Nephron progenitor cell (in vitro differentiated cells): Measurements from ENCODE around the gene MMP28.

Source experiments
- DNase-seq: peaks from one replicate; pipeline ENCODE4 v3.0.0; 2021
- H3K27ac Mint-ChIP-seq: 2 replicates; pipeline ENCODE4 v1.8.0; 2021; ENCODE audit warnings: mild to moderate bottlenecking, moderate library complexity, mixed read lengths
- H3K27me3 Mint-ChIP-seq: 2 replicates; pipeline ENCODE4 v1.8.0; 2021; ENCODE audit warnings: mild to moderate bottlenecking, low read depth, mixed read lengths; ENCODE audit not compliant: poor library complexity
- H3K36me3 Mint-ChIP-seq: 2 replicates; pipeline ENCODE4 v1.8.0; 2021; ENCODE audit warnings: low read depth, mixed read lengths
- H3K4me1 Mint-ChIP-seq: 2 replicates; pipeline ENCODE4 v1.8.0; 2021; ENCODE audit warnings: mixed read lengths
- H3K4me3 Mint-ChIP-seq: 2 replicates; pipeline ENCODE4 v1.8.0; 2021; ENCODE audit warnings: mild to moderate bottlenecking, moderate library complexity, mixed read lengths
- H3K9me3 Mint-ChIP-seq: 2 replicates; pipeline ENCODE4 v1.8.0; 2021; ENCODE audit warnings: mild to moderate bottlenecking, moderate library complexity, mixed read lengths
- CTCF ChIP-seq: fragments of 200-600 bp; sonication (generic); IDR thresholded peaks from 2 replicates; pipeline ENCODE4 v1.5.0; 2021; ENCODE audit warnings: antibody characterized with exemption

Gene MMP28

GRCh38 chr17:35768797-35769196 is 26.6 kb downstream of the MMP28 start:
- H3K9me3 Mint-ChIP-seq = no peaks in the 10 kb centered on the region
- H3K36me3 Mint-ChIP-seq = no peaks in the 10 kb centered on the region
- H3K27ac Mint-ChIP-seq = no peak overlapping the region
- peaks cover 32% of the 10 kb centered on the region for H3K4me1 Mint-ChIP-seq
- no peak for DNase-seq
- H3K27me3 Mint-ChIP-seq = peaks cover 32% of the 10 kb centered on the region
- TF ChIP-seq CTCF = no peak
- no peak overlapping the region for H3K4me3 Mint-ChIP-seq

- no peaks in the 10 kb centered on the region for H3K9me3 Mint-ChIP-seq
- H3K36me3 Mint-ChIP-seq = no peaks in the 10 kb centered on the region
- H3K27me3 Mint-ChIP-seq = peaks cover 35% of the 10 kb centered on the region
- H3K4me3 Mint-ChIP-seq = no peak overlapping the region
- peak; percentile 33 for TF ChIP-seq CTCF
- H3K4me1 Mint-ChIP-seq = peaks cover 19% of the 10 kb centered on the region
- no peak for DNase-seq
- no peak overlapping the region for H3K27ac Mint-ChIP-seq
These were observed 28.4 kb downstream of the MMP28 start for GRCh38 chr17:35766903-35767510.

- no peak overlapping the region for H3K4me3 Mint-ChIP-seq
- peaks cover 19% of the 10 kb centered on the region for H3K4me1 Mint-ChIP-seq
- no peak for TF ChIP-seq CTCF
- H3K27me3 Mint-ChIP-seq = peaks cover 35% of the 10 kb centered on the region
- no peak for DNase-seq
- H3K36me3 Mint-ChIP-seq = no peaks in the 10 kb centered on the region
- H3K9me3 Mint-ChIP-seq = no peaks in the 10 kb centered on the region
- H3K27ac Mint-ChIP-seq = no peak overlapping the region
These were observed 29.0 kb downstream of the MMP28 start for GRCh38 chr17:35766489-35766877.

- Mint-ChIP-seq H3K27me3 (peaks cover 33% of the 10 kb centered on the region), H3K9me3 (no peaks in the 10 kb centered on the region), H3K4me3 (peak overlapping the region; percentile 40), H3K4me1 (peaks cover 19% of the 10 kb centered on the region), H3K36me3 (no peaks in the 10 kb centered on the region), H3K27ac (no peak overlapping the region)
- TF ChIP-seq CTCF = no peak
- no peak for DNase-seq
These were observed 29.5 kb downstream of the MMP28 start for GRCh38 chr17:35765756-35766488.

- H3K4me3 Mint-ChIP-seq = peak overlapping the region; percentile 84
- no peak overlapping the region for H3K27ac Mint-ChIP-seq
These were observed 30.2 kb downstream of the MMP28 start for GRCh38 chr17:35765086-35765710.

More at GRCh38 chr17:35765086-35765710, 30.2 kb downstream of the MMP28 start:
- DNase-seq = no peak
- Mint-ChIP-seq H3K4me1 (peaks cover 19% of the 10 kb centered on the region), H3K27me3 (peaks cover 26% of the 10 kb centered on the region), H3K36me3 (no peaks in the 10 kb centered on the region), H3K9me3 (no peaks in the 10 kb centered on the region)
- TF ChIP-seq CTCF = no peak
